ENCODE measurements around the gene GNPAT.

The GNPAT gene

DNA sequence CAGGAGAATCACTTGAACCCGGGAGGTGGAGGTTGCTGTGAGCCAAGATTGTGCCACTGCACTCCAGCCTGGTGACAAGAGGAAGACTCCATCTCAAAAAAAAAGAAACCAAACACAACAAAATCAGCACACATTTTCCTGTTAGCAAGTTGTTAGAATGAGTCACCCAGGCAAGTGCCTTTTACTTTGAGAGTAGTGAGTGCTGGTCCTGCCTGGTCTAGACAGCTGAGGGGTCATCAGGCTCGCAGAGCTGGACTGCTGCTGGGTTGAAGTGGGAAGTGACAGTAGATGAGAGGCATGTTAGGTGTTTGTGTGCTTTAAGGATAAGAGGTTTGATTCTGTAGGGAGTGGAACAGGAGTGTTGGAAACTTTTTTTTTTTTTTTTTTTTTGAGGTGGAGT is 31.9 kb downstream of the GNPAT start:
- Histone ChIP-seq H3K4me1 (ENCODE audit: control insufficient read depth in 1 of 2, insufficient read depth in 1 of 2, low read depth in 1 of 2, low read length in 1 of 2) (no peaks in the 10 kb centered on the region), H3K9me3 (no peaks in the 10 kb centered on the region), H3K27me3 (no peaks in the 10 kb centered on the region), H3K4me3 (ENCODE audit: low read depth in 1 of 2, low read length in 1 of 2) (no peak overlapping the region), H3K27ac (no peak overlapping the region), H3K36me3 (peaks cover 97% of the 10 kb centered on the region)
- no peak for TF ChIP-seq CTCF (IDR thresholded peaks at IDR 0.05)

GRCh38 chr1:231274119-231274825 is 33.3 kb downstream of the GNPAT start:
- no peaks in the 10 kb centered on the region for H3K27me3 ChIP-seq

GRCh38 chr1:231278100-231278790 is 37.2 kb downstream of the GNPAT start:
- no peak for TF ChIP-seq CTCF (IDR thresholded peaks at IDR 0.05)
- peaks cover 58% of the 10 kb centered on the region for H3K36me3 ChIP-seq
- no peaks in the 10 kb centered on the region for H3K27me3 ChIP-seq
- H3K4me3 ChIP-seq (ENCODE audit: low read depth in 1 of 2, low read length in 1 of 2) = no peak overlapping the region
- no peaks in the 10 kb centered on the region for H3K9me3 ChIP-seq
- no peak overlapping the region for H3K27ac ChIP-seq
- no peaks in the 10 kb centered on the region for H3K4me1 ChIP-seq (ENCODE audit: control insufficient read depth in 1 of 2, insufficient read depth in 1 of 2, low read depth in 1 of 2, low read length in 1 of 2)

More at GRCh38 chr1:231274119-231274825, 33.3 kb downstream of the GNPAT start:
- no peaks in the 10 kb centered on the region for H3K4me1 ChIP-seq (ENCODE audit: control insufficient read depth in 1 of 2, insufficient read depth in 1 of 2, low read depth in 1 of 2, low read length in 1 of 2)
- H3K27ac ChIP-seq = no peak overlapping the region
- H3K4me3 ChIP-seq (ENCODE audit: low read depth in 1 of 2, low read length in 1 of 2) = no peak overlapping the region
- peaks cover 94% of the 10 kb centered on the region for H3K36me3 ChIP-seq
- no peak for TF ChIP-seq CTCF (IDR thresholded peaks at IDR 0.05)
- H3K9me3 ChIP-seq = no peaks in the 10 kb centered on the region

DNA sequence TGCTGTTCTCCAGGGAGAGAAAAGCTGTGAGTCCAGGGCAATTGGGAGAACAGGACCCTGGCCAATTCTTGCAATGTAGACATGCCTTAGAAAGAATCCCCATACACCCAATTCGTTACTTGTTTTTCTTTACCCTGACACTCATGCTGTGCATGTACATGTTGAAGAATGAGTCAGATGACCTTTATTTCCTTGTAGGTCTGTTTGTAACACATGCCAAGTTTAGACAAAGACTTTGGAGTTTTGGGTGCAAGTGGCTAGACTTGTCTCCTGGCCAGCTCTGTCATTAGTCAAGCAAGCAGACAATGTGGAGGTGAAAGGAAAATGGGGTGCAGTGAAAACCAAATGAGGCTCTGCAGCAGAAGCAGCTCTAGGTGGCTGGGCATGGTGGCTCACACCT is 38.1 kb downstream of the GNPAT start:
- no peaks in the 10 kb centered on the region for H3K9me3 ChIP-seq
- no peak overlapping the region for H3K4me3 ChIP-seq (ENCODE audit: low read depth in 1 of 2, low read length in 1 of 2)
- H3K36me3 ChIP-seq = peaks cover 49% of the 10 kb centered on the region
- no peak for TF ChIP-seq CTCF (IDR thresholded peaks at IDR 0.05)
- H3K27me3 ChIP-seq = no peaks in the 10 kb centered on the region
- H3K27ac ChIP-seq = no peak overlapping the region
- H3K4me1 ChIP-seq (ENCODE audit: control insufficient read depth in 1 of 2, insufficient read depth in 1 of 2, low read depth in 1 of 2, low read length in 1 of 2) = no peaks in the 10 kb centered on the region

DNA sequence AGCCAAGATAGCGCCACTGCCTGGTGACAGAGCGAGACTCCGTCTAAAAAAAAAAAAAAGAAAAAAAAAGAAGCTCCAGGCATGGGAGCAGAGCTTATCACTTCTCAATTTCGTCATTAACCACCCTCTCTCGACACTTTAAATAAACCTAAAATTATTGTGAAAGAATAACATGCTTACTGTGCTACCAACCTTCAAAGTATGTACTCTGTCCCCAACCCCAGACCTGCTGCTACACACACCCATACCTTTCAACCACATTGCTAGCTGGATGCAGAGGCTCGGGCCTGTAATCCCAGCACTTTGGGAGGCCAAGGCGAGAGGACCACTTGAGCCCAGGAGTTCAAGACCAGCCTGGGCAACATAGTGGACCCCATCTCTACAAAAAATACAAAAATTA is 38.7 kb downstream of the GNPAT start:
- Histone ChIP-seq H3K4me1 (ENCODE audit: control insufficient read depth in 1 of 2, insufficient read depth in 1 of 2, low read depth in 1 of 2, low read length in 1 of 2) (no peaks in the 10 kb centered on the region), H3K4me3 (ENCODE audit: low read depth in 1 of 2, low read length in 1 of 2) (no peak overlapping the region), H3K36me3 (peaks cover 43% of the 10 kb centered on the region), H3K9me3 (no peaks in the 10 kb centered on the region), H3K27me3 (no peaks in the 10 kb centered on the region), H3K27ac (no peak overlapping the region)
- TF ChIP-seq CTCF (IDR thresholded peaks at IDR 0.05) = no peak

Measured in neutrophil (primary cell).